SK-N-SH (cell line): ENCODE measurements around the gene JAZF1.

Experiments used
- CTCF ChIP-seq: fragments of 200-600 bp; sonication (generic); IDR thresholded peaks from 2 replicates; pipeline ENCODE4 v1.6.1; 2017; ENCODE audit warnings: antibody characterized with exemption, mild to moderate bottlenecking, moderate library complexity
- EZH2phosphoT487 ChIP-seq: fragments of 200-600 bp; sonication (generic); IDR thresholded peaks from 2 replicates; pipeline ENCODE4 v1.6.1; 2017; ENCODE audit warnings: low read depth, mixed run types, mild to moderate bottlenecking, antibody characterized with exemption, moderate library complexity, borderline replicate concordance
- FOXM1 ChIP-seq: IDR thresholded peaks from 2 replicates; pipeline ENCODE4 v1.4.0; 2012; ENCODE audit warnings: low read depth, mild to moderate bottlenecking
- MAX ChIP-seq: IDR thresholded peaks from 2 replicates; pipeline ENCODE4 v1.4.0; 2012; ENCODE audit warnings: low read depth
- MXI1 ChIP-seq: IDR thresholded peaks from 2 replicates; pipeline ENCODE4 v1.6.1; 2012; ENCODE audit warnings: mild to moderate bottlenecking, low read depth, low read length, improper control_type of control experiment
- POLR2AphosphoS5 ChIP-seq: IDR thresholded peaks from 2 replicates; pipeline ENCODE4 v1.6.1; 2012; ENCODE audit warnings: low read depth, low read length
- RCOR1 ChIP-seq: fragments of 150-350 bp; IDR thresholded peaks from 2 replicates; pipeline ENCODE4 v1.6.1; 2017; ENCODE audit warnings: antibody characterized with exemption, low read length
- RFX5 ChIP-seq: IDR thresholded peaks from 2 replicates; pipeline ENCODE4 v1.6.1; 2012; ENCODE audit warnings: mild to moderate bottlenecking, improper control_type of control experiment, low read length
- RXRA ChIP-seq: IDR thresholded peaks from 2 replicates; pipeline ENCODE4 v1.4.0; 2012; ENCODE audit warnings: low read depth, mild to moderate bottlenecking, borderline replicate concordance
- YY1 ChIP-seq: IDR thresholded peaks from 2 replicates; pipeline ENCODE4 v1.4.0; 2012; ENCODE audit warnings: low read depth, mild to moderate bottlenecking

GRCh38 chr7:27861747-27862146 lies 318.8 kb downstream of the JAZF1 start:
- TF ChIP-seq CTCF (no peak), RXRA (no peak), RFX5 (no peak), POLR2AphosphoS5 (no peak), YY1 (no peak), EZH2phosphoT487 (no peak), MAX (no peak), FOXM1 (no peak), RCOR1 (no peak), MXI1 (no peak)
